ENCODE results near the gene TLCD2.

GRCh38 chr17:1658100-1658499 lies 52.1 kb downstream of the TLCD2 start:
- TF ChIP-seq CTCF (IDR thresholded peaks at IDR 0.05) (no peak), POLR2AphosphoS5 (IDR thresholded peaks at IDR 0.05) (no peak), POLR2A (IDR thresholded peaks at IDR 0.05) (no peak)

Measured in breast epithelium (tissue), 3 donors.